Loucy (cell line): ENCODE data around the gene IFI27L2.

Source experiments
- EZH2phosphoT487 ChIP-seq: fragments of 200-600 bp; IDR thresholded peaks from 2 replicates; pipeline ENCODE4 v1.6.1; 2018; ENCODE audit warnings: antibody characterized with exemption, mild to moderate bottlenecking, moderate library complexity, borderline replicate concordance
- TF ChIP-seq, protein P1 (sequence below): fragments of 200-600 bp; sonication (generic); conservative IDR thresholded peaks from 2 replicates; pipeline ENCODE4 v1.5.1; 2014; ENCODE audit warnings: mild to moderate bottlenecking, antibody characterized with exemption, low read length

DNA sequence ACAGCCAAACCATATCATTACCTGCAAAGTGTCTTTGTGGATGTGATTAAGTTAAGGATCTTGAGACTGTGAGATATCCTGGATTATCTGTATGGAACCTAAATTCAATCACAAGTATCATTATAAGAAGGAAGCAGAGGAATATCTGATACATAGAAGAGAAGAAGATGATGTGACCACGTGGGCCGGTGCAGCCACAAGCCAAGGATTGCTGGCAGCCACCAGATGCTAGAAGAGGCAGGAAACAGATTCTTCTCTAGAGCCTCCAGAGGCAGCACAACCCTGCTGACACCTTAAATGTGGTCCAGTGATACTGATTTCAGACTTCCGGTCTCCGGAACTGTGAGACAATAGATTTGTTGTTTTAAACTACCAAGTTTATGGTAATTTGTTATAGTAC is 6.1 kb upstream of the IFI27L2 start:
- TF ChIP-seq, protein P1, sequence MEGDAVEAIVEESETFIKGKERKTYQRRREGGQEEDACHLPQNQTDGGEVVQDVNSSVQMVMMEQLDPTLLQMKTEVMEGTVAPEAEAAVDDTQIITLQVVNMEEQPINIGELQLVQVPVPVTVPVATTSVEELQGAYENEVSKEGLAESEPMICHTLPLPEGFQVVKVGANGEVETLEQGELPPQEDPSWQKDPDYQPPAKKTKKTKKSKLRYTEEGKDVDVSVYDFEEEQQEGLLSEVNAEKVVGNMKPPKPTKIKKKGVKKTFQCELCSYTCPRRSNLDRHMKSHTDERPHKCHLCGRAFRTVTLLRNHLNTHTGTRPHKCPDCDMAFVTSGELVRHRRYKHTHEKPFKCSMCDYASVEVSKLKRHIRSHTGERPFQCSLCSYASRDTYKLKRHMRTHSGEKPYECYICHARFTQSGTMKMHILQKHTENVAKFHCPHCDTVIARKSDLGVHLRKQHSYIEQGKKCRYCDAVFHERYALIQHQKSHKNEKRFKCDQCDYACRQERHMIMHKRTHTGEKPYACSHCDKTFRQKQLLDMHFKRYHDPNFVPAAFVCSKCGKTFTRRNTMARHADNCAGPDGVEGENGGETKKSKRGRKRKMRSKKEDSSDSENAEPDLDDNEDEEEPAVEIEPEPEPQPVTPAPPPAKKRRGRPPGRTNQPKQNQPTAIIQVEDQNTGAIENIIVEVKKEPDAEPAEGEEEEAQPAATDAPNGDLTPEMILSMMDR: no peak
- no peak for TF ChIP-seq EZH2phosphoT487
